ENCODE data around the gene CHRNB4.

DNA sequence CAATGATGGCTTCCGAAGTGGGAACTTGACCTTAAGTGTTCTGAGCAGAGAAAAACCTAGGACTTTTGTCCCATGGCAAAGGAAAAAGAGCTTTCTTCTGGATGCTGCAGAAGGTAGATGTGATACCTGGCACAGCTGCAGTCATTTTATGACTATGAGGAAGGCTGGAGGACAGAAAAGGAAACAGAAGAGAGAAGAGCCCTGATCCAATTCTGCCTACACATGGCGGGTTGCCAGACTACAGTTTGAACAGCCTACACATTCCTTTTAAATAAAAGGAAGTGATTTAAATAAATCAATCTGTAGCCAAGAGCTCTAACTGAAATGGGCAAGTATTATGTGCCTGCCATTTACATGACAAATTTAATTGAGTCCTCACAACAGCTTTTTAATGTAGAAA, 43.6 kb upstream of the CHRNB4 start:
- no peak for TF ChIP-seq POLR2A (IDR thresholded peaks at IDR 0.05)
- TF ChIP-seq CTCF (IDR thresholded peaks at IDR 0.05): no peak
- no peak for TF ChIP-seq POLR2AphosphoS5 (IDR thresholded peaks at IDR 0.05)
- no peak for TF ChIP-seq EP300 (IDR thresholded peaks at IDR 0.05; ENCODE audit: low read depth)
